Midbrain (tissue), 1 donor: ENCODE data around the gene LURAP1L.

Experiments
- DNase-seq: peaks from one replicate; lab custom pipeline; 2025; lab: John Stamatoyannopoulos, UW

LURAP1L gene, protein sequence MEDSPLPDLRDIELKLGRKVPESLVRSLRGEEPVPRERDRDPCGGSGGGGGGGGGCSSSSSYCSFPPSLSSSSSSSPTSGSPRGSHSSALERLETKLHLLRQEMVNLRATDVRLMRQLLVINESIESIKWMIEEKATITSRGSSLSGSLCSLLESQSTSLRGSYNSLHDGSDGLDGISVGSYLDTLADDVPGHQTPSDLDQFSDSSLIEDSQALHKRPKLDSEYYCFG

DNA sequence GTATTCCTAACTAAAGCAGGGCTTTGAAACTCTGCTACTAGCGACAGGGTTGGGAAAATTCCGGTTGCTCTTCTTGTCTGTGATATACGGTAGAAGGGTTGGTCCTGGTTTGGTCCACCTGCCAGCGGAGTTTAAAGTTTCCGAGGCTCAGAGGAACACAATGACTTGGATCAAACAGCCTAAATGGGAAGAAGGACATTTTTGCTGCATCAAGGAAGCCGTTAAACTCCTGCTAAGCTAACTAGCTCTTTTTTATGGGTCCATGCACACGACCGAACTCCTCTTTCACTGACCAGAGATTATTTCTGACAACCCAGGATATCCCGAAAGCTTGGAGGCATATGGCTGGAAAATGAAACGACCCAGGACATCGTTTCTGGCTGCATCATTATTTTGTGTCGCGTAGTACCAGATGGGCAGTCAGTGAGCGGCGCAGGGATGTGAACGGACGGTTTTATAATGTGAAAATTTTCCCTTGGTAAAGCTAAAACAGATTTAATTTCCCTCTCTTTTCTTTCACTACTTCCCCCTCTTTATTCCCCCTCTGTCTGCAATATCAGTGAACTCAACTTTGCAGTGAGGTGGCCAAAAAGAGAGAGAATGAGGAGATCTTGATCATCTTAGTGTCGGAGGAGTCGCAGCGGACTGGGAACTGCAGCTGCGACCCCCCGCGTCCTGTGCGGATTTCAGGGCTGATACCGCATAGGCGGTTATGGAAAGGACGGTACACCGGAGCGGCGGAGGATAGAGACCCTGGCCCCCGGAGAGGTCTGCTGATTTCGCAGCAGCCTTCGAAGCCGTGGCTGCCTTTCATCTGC, at the start of gene LURAP1L:
Gene LURAP1L, plus strand, starts transcription at position 160 of the 818 bp plus-strand sequence. CDS start 696 bp downstream, outside the sequence.
- peak; percentile 58 for DNase-seq

GRCh38 chr9:12726795-12727194, 48.0 kb upstream of the LURAP1L start:
- DNase-seq = no peak

- DNase-seq = no peak
Observed at GRCh38 chr9:12730198-12730597, 44.6 kb upstream of the LURAP1L start.

DNA sequence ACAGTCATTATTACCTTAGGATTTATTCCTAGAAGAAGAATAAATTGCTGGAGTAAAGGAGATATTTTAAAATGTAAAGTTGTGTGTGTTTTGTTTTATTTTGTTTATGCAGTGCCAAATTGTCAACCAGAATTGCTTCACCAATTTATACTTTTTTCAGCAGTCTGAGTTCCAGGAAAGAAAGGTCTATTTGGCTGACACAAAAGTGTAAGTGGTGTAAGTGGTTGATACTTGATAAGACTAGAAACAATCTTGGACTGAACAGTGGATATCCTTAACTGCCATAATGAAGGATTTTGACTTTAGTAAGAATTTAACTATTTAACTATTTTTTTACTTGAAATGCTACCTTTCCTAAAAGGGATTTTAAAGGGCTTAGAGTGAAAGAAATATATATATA, 43.9 kb upstream of the LURAP1L start:
- no peak for DNase-seq

DNA sequence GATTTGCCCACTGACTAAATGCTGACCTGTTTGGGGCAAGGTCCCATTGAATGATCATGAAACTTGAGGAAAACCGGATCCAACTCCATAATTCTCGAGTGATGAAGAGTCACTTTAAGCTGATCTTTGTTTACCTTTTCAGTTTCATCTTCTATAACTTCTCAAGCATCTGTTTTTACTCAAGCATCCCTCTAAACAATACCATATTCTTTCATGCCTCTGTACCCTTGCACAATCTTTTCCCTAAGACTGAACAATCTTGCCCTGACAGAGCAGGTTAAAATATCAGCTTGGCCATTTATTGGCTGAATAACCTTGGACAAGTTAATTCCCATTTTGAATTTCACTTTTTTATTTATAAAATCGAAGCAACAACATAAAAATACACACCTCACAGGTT, 41.8 kb upstream of the LURAP1L start:
- DNase-seq = no peak

DNA sequence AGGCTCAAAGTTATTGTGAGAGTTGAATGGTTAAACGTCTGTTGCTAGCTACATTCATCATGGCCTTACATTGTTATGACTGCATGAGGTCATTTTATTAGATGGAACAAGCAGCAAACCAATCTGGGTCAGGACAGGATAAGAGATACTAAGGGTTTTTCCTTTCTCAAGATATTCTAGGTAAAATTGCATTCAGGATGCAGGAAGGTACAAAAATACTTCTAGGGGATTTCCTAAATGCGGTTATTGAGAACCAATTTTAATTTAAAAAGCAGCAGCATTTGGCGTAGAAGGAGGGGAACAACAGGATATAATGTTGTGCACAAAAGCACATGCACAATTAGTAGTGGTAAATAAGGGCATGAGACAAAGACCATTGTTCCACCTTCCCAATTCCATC, 39.2 kb upstream of the LURAP1L start:
- DNase-seq = no peak

DNA sequence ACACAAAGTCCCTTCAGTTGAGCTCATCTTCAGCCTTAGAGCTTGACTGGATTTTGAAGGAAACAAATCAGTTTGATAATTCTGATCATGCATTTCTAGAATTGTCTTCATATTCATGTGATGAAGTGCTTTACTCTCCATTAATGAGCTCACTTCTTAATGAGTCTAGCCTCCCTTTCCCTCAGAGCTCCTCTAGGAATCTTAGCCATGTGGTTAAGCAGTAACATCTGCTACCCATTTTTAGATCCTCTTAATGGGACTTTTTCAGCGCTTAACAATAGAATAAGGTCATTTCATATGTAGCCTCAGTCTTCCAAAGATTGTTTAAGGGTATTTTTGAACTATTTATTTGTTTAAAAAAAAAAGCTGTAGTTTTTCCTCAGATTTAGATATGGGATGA, 36.9 kb upstream of the LURAP1L start:
- DNase-seq = no peak

DNA sequence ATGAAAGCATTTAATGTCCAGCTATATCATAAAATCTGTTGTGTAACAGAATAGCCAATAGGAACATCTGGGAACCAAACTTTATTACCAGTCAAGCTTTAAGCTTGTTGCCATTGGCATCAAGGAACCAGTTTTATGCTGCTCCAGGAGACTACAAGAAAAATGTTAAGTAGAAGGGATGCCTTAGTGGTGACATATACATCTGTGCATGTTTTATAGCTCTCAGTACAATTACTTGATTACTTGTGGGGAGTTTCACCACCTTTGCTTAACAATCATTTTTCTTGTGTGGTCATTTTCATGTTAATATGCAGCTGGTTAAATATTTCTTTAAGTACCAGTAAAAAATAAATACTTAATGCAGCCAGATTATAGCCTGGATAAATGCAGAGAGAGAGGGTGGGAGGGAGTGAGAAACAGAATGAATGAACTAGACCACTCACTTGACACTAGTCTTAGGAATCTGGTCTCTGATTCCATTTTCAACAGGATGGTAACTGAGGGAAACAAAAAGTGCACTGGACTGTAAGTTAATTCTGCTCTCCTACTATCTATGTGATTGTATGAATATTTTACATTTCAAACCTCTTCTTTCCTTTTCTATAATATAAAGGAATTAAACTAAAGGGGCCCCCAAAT, 35.7 kb upstream of the LURAP1L start:
- DNase-seq = no peak

DNA sequence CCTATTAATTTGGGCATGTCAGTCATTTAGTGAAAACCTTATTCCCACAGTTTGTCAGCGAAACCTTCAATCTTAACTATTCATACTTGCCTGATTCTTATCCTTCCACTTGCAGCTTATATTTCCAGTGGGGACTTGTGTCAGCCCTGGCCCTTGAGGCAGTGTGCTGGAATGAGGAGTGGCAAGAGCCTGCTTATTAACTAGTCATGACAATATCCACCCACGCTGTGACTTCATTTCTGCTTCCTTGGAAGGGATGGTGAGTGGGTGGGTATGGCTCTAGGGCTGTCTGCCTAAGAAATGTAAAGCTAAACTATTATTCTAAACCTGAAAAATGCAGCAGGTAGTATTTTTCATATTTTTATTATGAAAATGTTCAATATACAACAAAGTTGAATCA, 34.0 kb upstream of the LURAP1L start:
- no peak for DNase-seq

- DNase-seq = no peak
Observed at GRCh38 chr9:12748016-12748415, 26.8 kb upstream of the LURAP1L start.

- no peak for DNase-seq
Observed at GRCh38 chr9:12748954-12749353, 25.9 kb upstream of the LURAP1L start.

GRCh38 chr9:12753931-12754330, 20.9 kb upstream of the LURAP1L start:
- no peak for DNase-seq

DNA sequence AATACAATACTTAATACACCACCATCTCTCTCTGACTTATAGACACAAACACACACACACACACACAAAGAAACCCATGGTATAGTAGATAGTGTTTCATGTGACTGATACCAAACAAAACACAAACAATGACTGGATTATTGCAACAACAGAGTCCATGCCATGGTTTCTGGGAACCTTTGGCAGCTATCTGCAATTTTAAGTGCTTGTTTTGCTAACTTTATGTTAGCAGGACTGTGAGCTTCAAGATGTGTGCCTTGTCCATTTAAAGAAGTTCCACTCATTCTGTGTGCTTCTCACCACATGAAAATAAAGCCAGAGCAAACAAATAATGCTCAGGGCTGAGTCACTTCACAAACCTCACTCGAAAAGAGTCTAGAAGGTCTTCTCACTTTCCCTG, 15.1 kb upstream of the LURAP1L start:
- peak; percentile 35 for DNase-seq

GRCh38 chr9:12760758-12761157, 14.1 kb upstream of the LURAP1L start:
- DNase-seq = no peak

GRCh38 chr9:12764150-12764549, 10.7 kb upstream of the LURAP1L start:
- no peak for DNase-seq

GRCh38 chr9:12765088-12765798, 9.6 kb upstream of the LURAP1L start:
- no peak for DNase-seq

- DNase-seq = no peak
Observed at GRCh38 chr9:12766357-12766756, 8.5 kb upstream of the LURAP1L start.

DNA sequence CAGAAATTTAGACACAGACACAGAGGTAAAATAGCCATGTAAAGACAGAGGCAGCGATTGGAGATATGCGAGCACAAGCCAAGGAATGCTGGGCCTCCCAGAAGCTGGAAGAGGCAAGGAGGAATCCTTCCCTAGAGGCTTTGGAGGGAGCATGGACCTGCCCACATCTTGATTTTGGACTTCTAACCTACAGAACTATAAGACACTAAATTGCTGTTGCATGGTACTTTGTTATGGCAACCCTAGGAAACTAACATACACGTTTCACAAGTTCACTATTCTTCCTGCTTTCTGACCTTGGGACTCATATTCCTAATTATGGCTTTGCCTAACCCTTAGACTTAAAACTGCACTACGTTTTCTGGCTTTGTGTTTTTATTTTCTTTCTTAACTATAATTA, 4.6 kb upstream of the LURAP1L start:
- DNase-seq = no peak

DNA sequence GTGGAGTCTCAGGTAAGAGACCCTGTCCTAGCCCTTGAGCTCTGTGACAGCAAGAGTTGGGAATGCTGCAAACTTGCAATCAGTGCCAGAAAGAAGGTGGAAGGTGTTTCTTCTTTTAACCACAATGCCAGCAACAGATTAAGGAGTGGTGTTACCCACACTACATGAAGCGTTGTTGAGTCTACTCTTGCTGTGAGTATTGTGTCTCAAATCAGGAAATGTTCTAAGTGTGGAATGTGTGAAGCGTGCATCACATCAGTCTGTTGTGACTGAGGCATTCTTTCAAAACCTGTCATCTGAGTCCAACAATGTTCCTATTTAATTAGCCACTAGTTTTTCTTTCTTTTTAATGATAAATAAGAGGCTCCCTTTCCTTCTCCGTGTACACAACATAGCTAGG, 2.9 kb upstream of the LURAP1L start:
- no peak for DNase-seq

GRCh38 chr9:12773562-12773961, 1.3 kb upstream of the LURAP1L start:
- no peak for DNase-seq

GRCh38 chr9:12775679-12776512, 1.1 kb downstream of the LURAP1L start:
- peak; percentile 79 for DNase-seq
